ENCODE data around the gene PTK6.
"Not testable (repeated sequence)": the region's sequence is repeated elsewhere in the genome, so short reads cannot be mapped to it uniquely, and the experiment has no call there.

Gene PTK6

GRCh38 chr20:63517376-63518309, 19.5 kb downstream of the PTK6 start:
- in situ Hi-C loops (cut with MboI; ENCODE audit: low sequenced_read_pairs) = no loop called here

GRCh38 chr20:63514520-63514919, 22.7 kb downstream of the PTK6 start:
- in situ Hi-C loops (cut with MboI; ENCODE audit: low sequenced_read_pairs) = not testable (repeated sequence)

- in situ Hi-C loops (cut with MboI; ENCODE audit: low sequenced_read_pairs) = no loop called here
Observed at GRCh38 chr20:63513207-63513606, 24.0 kb downstream of the PTK6 start.

GRCh38 chr20:63509088-63509564, 28.1 kb downstream of the PTK6 start:
- in situ Hi-C loops (cut with MboI; ENCODE audit: low sequenced_read_pairs) = no loop called here

- in situ Hi-C loops (cut with MboI; ENCODE audit: low sequenced_read_pairs) = no loop called here
Observed at GRCh38 chr20:63508072-63508768, 29.0 kb downstream of the PTK6 start.

- in situ Hi-C loops (cut with MboI; ENCODE audit: low sequenced_read_pairs) = no loop called here
Observed at GRCh38 chr20:63507083-63507743, 30.0 kb downstream of the PTK6 start.

- in situ Hi-C loops (cut with MboI; ENCODE audit: low sequenced_read_pairs) = no loop called here
Observed at GRCh38 chr20:63505723-63506122, 31.5 kb downstream of the PTK6 start.

- in situ Hi-C loops (cut with MboI; ENCODE audit: low sequenced_read_pairs) = no loop called here
Observed at GRCh38 chr20:63505281-63505680, 31.9 kb downstream of the PTK6 start.

- in situ Hi-C loops (cut with MboI; ENCODE audit: low sequenced_read_pairs) = no loop called here
Observed at GRCh38 chr20:63504642-63505041, 32.5 kb downstream of the PTK6 start.

- in situ Hi-C loops (cut with MboI; ENCODE audit: low sequenced_read_pairs) = no loop called here
Observed at GRCh38 chr20:63503524-63503923, 33.7 kb downstream of the PTK6 start.

- in situ Hi-C loops (cut with MboI; ENCODE audit: low sequenced_read_pairs) = no loop called here
Observed at GRCh38 chr20:63502671-63503172, 34.5 kb downstream of the PTK6 start.

- in situ Hi-C loops (cut with MboI; ENCODE audit: low sequenced_read_pairs) = no loop called here
Observed at GRCh38 chr20:63501818-63502670, 35.1 kb downstream of the PTK6 start.

- in situ Hi-C loops (cut with MboI; ENCODE audit: low sequenced_read_pairs) = no loop called here
Observed at GRCh38 chr20:63500902-63501817, 36.0 kb downstream of the PTK6 start.

GRCh38 chr20:63500151-63500901, 36.9 kb downstream of the PTK6 start:
- in situ Hi-C loops (cut with MboI; ENCODE audit: low sequenced_read_pairs) = no loop called here

GRCh38 chr20:63499338-63499969, 37.7 kb downstream of the PTK6 start:
- in situ Hi-C loops (cut with MboI; ENCODE audit: low sequenced_read_pairs) = no loop called here

- in situ Hi-C loops (cut with MboI; ENCODE audit: low sequenced_read_pairs) = no loop called here
Observed at GRCh38 chr20:63498960-63499337, 38.2 kb downstream of the PTK6 start, which contains the start of gene EEF1A2. Gene EEF1A2, minus strand, starts transcription at chr20:63499083. Its CDS starts 1,320 bp downstream, at chr20:63497763.

- in situ Hi-C loops (cut with MboI; ENCODE audit: low sequenced_read_pairs) = no loop called here
Observed at GRCh38 chr20:63497946-63498935, 38.9 kb downstream of the PTK6 start.
